H1 (cell line): ENCODE results near the gene TBCA. TPM values are rescaled to one million over a fixed set of nuclear protein-coding genes. Genes with fewer than 3 reads are reported as not detected.

Experiments
- ASH2L ChIP-seq: fragments of 200-600, 300-600 bp; sonication (generic); IDR thresholded peaks from one replicate; pipeline ENCODE4 v1.7.1; 2017; ENCODE audit warnings: low read length
- CTBP2 ChIP-seq: IDR thresholded peaks from 2 replicates; pipeline ENCODE4 v1.7.0; 2011; ENCODE audit warnings: borderline replicate concordance, mild to moderate bottlenecking, moderate library complexity, mixed read lengths, low read length; ENCODE audit not compliant: insufficient read depth, insufficient read length
- EZH2 ChIP-seq: fragments of 200-600 bp; sonication (generic); IDR thresholded peaks from 2 replicates; pipeline ENCODE4 v1.7.1; 2012; ENCODE audit warnings: low read depth, mild to moderate bottlenecking, moderate library complexity, low read length, inconsistent platforms; ENCODE audit not compliant: severe bottlenecking
- KDM4A ChIP-seq: IDR thresholded peaks from one replicate; pipeline ENCODE4 v1.7.1; 2012; ENCODE audit warnings: low read depth, mild to moderate bottlenecking, moderate library complexity, low read length, inconsistent platforms; ENCODE audit not compliant: severe bottlenecking
- SP1 ChIP-seq: IDR thresholded peaks from 2 replicates; pipeline ENCODE4 v1.6.1; 2011; ENCODE audit warnings: low read depth, low read length
- SUZ12 ChIP-seq: fragments of 200-600 bp; sonication (generic); IDR thresholded peaks from 2 replicates; pipeline ENCODE4 v1.6.1; 2012; ENCODE audit warnings: mild to moderate bottlenecking, inconsistent platforms, low read length, moderate library complexity, mixed read lengths
- TBP ChIP-seq: IDR thresholded peaks from 2 replicates; pipeline ENCODE4 v1.6.1; 2011; ENCODE audit warnings: low read depth, low read length, improper control_type of control experiment
- TCF12 ChIP-seq: IDR thresholded peaks from 2 replicates; pipeline ENCODE4 v1.6.1; 2011; ENCODE audit warnings: low read depth, mild to moderate bottlenecking, low read length
- polyA plus RNA-seq, 7 experiments: library from polyadenylated mRNA; depleted of rRNA in 3 of 7; stranded (reverse) in 5 of 7; unstranded in 2 of 7; fragments of >200 nt in 5 of 7; fragments of 200-250 nt in 2 of 7; gene quantifications; 1 replicate in 5 of 7; 2 replicates in 1 of 7; 4 replicates in 1 of 7; pipeline versions ENCODE4 v1.2.1 to v1.2.3, GENCODE V29; 2011 to 2013; ENCODE audit warnings: missing spikeins in 2 of 7, mixed read lengths in 2 of 7
- total RNA-seq: library from RNA; stranded (reverse); fragmentation: NEBNext Ultra II Directional; extraction: Animal tissue kit (Norgen Biotek cat#: 25700); gene quantifications from 2 replicates; pipeline ENCODE4 v1.2.1, GENCODE V29; 2021
- TF ChIP-seq, protein P1 (sequence below): fragments of 300-600 bp; sonication (generic); IDR thresholded peaks from 2 replicates; pipeline ENCODE4 v1.7.1; 2012; ENCODE audit warnings: low read length, moderate library complexity, mild to moderate bottlenecking, inconsistent platforms; ENCODE audit not compliant: insufficient replicate concordance

Gene TBCA
- total and polyA plus RNA-seq, 2 of the 8 experiments (the other 6 are each of a cell fraction or from before 2014, with no cell fraction given), result 55.7 to 320 TPM

GRCh38 chr5:77644371-77645157, 131.6 kb downstream of the TBCA start (continued):
- TF ChIP-seq, protein P1, sequence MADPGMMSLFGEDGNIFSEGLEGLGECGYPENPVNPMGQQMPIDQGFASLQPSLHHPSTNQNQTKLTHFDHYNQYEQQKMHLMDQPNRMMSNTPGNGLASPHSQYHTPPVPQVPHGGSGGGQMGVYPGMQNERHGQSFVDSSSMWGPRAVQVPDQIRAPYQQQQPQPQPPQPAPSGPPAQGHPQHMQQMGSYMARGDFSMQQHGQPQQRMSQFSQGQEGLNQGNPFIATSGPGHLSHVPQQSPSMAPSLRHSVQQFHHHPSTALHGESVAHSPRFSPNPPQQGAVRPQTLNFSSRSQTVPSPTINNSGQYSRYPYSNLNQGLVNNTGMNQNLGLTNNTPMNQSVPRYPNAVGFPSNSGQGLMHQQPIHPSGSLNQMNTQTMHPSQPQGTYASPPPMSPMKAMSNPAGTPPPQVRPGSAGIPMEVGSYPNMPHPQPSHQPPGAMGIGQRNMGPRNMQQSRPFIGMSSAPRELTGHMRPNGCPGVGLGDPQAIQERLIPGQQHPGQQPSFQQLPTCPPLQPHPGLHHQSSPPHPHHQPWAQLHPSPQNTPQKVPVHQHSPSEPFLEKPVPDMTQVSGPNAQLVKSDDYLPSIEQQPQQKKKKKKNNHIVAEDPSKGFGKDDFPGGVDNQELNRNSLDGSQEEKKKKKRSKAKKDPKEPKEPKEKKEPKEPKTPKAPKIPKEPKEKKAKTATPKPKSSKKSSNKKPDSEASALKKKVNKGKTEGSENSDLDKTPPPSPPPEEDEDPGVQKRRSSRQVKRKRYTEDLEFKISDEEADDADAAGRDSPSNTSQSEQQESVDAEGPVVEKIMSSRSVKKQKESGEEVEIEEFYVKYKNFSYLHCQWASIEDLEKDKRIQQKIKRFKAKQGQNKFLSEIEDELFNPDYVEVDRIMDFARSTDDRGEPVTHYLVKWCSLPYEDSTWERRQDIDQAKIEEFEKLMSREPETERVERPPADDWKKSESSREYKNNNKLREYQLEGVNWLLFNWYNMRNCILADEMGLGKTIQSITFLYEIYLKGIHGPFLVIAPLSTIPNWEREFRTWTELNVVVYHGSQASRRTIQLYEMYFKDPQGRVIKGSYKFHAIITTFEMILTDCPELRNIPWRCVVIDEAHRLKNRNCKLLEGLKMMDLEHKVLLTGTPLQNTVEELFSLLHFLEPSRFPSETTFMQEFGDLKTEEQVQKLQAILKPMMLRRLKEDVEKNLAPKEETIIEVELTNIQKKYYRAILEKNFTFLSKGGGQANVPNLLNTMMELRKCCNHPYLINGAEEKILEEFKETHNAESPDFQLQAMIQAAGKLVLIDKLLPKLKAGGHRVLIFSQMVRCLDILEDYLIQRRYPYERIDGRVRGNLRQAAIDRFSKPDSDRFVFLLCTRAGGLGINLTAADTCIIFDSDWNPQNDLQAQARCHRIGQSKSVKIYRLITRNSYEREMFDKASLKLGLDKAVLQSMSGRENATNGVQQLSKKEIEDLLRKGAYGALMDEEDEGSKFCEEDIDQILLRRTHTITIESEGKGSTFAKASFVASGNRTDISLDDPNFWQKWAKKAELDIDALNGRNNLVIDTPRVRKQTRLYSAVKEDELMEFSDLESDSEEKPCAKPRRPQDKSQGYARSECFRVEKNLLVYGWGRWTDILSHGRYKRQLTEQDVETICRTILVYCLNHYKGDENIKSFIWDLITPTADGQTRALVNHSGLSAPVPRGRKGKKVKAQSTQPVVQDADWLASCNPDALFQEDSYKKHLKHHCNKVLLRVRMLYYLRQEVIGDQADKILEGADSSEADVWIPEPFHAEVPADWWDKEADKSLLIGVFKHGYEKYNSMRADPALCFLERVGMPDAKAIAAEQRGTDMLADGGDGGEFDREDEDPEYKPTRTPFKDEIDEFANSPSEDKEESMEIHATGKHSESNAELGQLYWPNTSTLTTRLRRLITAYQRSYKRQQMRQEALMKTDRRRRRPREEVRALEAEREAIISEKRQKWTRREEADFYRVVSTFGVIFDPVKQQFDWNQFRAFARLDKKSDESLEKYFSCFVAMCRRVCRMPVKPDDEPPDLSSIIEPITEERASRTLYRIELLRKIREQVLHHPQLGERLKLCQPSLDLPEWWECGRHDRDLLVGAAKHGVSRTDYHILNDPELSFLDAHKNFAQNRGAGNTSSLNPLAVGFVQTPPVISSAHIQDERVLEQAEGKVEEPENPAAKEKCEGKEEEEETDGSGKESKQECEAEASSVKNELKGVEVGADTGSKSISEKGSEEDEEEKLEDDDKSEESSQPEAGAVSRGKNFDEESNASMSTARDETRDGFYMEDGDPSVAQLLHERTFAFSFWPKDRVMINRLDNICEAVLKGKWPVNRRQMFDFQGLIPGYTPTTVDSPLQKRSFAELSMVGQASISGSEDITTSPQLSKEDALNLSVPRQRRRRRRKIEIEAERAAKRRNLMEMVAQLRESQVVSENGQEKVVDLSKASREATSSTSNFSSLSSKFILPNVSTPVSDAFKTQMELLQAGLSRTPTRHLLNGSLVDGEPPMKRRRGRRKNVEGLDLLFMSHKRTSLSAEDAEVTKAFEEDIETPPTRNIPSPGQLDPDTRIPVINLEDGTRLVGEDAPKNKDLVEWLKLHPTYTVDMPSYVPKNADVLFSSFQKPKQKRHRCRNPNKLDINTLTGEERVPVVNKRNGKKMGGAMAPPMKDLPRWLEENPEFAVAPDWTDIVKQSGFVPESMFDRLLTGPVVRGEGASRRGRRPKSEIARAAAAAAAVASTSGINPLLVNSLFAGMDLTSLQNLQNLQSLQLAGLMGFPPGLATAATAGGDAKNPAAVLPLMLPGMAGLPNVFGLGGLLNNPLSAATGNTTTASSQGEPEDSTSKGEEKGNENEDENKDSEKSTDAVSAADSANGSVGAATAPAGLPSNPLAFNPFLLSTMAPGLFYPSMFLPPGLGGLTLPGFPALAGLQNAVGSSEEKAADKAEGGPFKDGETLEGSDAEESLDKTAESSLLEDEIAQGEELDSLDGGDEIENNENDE, result no peak
- TF ChIP-seq CTBP2 (peak; percentile 99), SUZ12 (peak; percentile 84), KDM4A (no peak), SP1 (0 out of 2 replicates have a peak, but pooled peaks have one; percentile 21), TBP (no peak), ASH2L (peak; percentile 70), EZH2 (peak; percentile 69), TCF12 (0 out of 2 replicates have a peak, but pooled peaks have one; percentile 63)
